AG09309 (cell line): Measurements from ENCODE around the gene TMEM40.

Experiments used
- DNase-seq: peaks from one replicate; pipeline ENCODE4 v3.0.0-alpha.2; 2010; ENCODE audit warnings: low read depth
- H3K4me3 ChIP-seq: 2 replicates; pipeline ENCODE4 v1.5.1; 2011; ENCODE audit warnings: mild to moderate bottlenecking, low read depth, low read length, moderate library complexity; ENCODE audit not compliant: control insufficient read depth
- CTCF ChIP-seq: IDR thresholded peaks from 2 replicates; pipeline ENCODE4 v1.5.1; 2011; ENCODE audit warnings: mild to moderate bottlenecking, low read depth, low read length, inconsistent platforms; ENCODE audit not compliant: insufficient read depth, control insufficient read depth; ENCODE audit errors: missing control alignments

TMEM40 gene

GRCh38 chr3:12768579-12769527 is 9.8 kb upstream of the TMEM40 start:
- DNase-seq: no peak
- H3K4me3 ChIP-seq: no peak overlapping the region
- TF ChIP-seq CTCF: no peak

- DNase-seq: no peak
- TF ChIP-seq CTCF: no peak
- no peak overlapping the region for H3K4me3 ChIP-seq
Observed at GRCh38 chr3:12766541-12766940, 7.5 kb upstream of the TMEM40 start.

GRCh38 chr3:12764171-12764776 is 5.2 kb upstream of the TMEM40 start:
- no peak overlapping the region for H3K4me3 ChIP-seq
- no peak for DNase-seq
- TF ChIP-seq CTCF: no peak

GRCh38 chr3:12759693-12760565 is 870 bp upstream of the TMEM40 start:
- no peak for TF ChIP-seq CTCF
- no peak overlapping the region for H3K4me3 ChIP-seq

GRCh38 chr3:12758025-12758781 is 856 bp downstream of the TMEM40 start:
- no peak for TF ChIP-seq CTCF
- H3K4me3 ChIP-seq: no peak overlapping the region
- DNase-seq: peak; percentile 27

More at GRCh38 chr3:12759693-12760565, 870 bp upstream of the TMEM40 start:
- DNase-seq: no peak
